Ishikawa (cell line): ENCODE measurements around the gene SYNE1.

ENCODE experiments used
- CEBPB ChIP-seq: IDR thresholded peaks from 2 replicates; pipeline ENCODE4 v1.6.1; 2012
- CREB1 ChIP-seq: IDR thresholded peaks from 2 replicates; pipeline ENCODE4 v1.6.1; 2012; ENCODE audit warnings: low read depth
- EGR1 ChIP-seq: IDR thresholded peaks from 2 replicates; pipeline ENCODE4 v1.6.1; 2012
- EP300 ChIP-seq: IDR thresholded peaks from 2 replicates; pipeline ENCODE4 v1.6.1; 2012; ENCODE audit warnings: borderline replicate concordance
- FOXM1 ChIP-seq: IDR thresholded peaks from 2 replicates; pipeline ENCODE4 v1.6.1; 2012; ENCODE audit warnings: low read depth, borderline replicate concordance
- MAX ChIP-seq: IDR thresholded peaks from 2 replicates; pipeline ENCODE4 v1.6.1; 2012
- NFIC ChIP-seq: IDR thresholded peaks from 2 replicates; pipeline ENCODE4 v1.6.1; 2012
- RAD21 ChIP-seq: IDR thresholded peaks from 2 replicates; pipeline ENCODE4 v1.6.1; 2012; ENCODE audit warnings: low read depth
- REST ChIP-seq: IDR thresholded peaks from 2 replicates; pipeline ENCODE4 v1.6.1; 2012; ENCODE audit warnings: low read depth, mild to moderate bottlenecking
- TAF1 ChIP-seq: IDR thresholded peaks from 2 replicates; pipeline ENCODE4 v1.6.1; 2012; ENCODE audit warnings: low read depth, mild to moderate bottlenecking
- TCF12 ChIP-seq: IDR thresholded peaks from 2 replicates; pipeline ENCODE4 v1.6.1; 2012; ENCODE audit warnings: low read depth
- TEAD4 ChIP-seq: IDR thresholded peaks from 2 replicates; pipeline ENCODE4 v1.6.1; 2012
- USF1 ChIP-seq: IDR thresholded peaks from 2 replicates; pipeline ENCODE4 v1.6.1; 2012
- YY1 ChIP-seq: IDR thresholded peaks from 2 replicates; pipeline ENCODE4 v1.6.1; 2012; ENCODE audit warnings: low read depth
- ZBTB7A ChIP-seq: IDR thresholded peaks from 2 replicates; pipeline ENCODE4 v1.6.1; 2012; ENCODE audit warnings: low read depth

SYNE1 gene

GRCh38 chr6:152123076-152123475, 514.1 kb downstream of the SYNE1 start:
- TF ChIP-seq FOXM1 (no peak), TCF12 (no peak), TAF1 (no peak), ZBTB7A (no peak), NFIC (no peak), USF1 (no peak), CREB1 (no peak), EP300 (no peak), EGR1 (no peak), REST (no peak), YY1 (no peak)

- TF ChIP-seq CREB1, result no peak
- no peak for TF ChIP-seq EP300
- no peak for TF ChIP-seq YY1
- no peak for TF ChIP-seq USF1
- TF ChIP-seq REST, result no peak
- no peak for TF ChIP-seq NFIC
These were observed 514.7 kb downstream of the SYNE1 start for GRCh38 chr6:152122434-152122833.

GRCh38 chr6:152121910-152122309, 515.3 kb downstream of the SYNE1 start:
- no peak for TF ChIP-seq CEBPB
- TF ChIP-seq FOXM1, result no peak
- TF ChIP-seq YY1, result no peak

- TF ChIP-seq TEAD4, result no peak
- no peak for TF ChIP-seq CREB1
- TF ChIP-seq EGR1, result no peak
- no peak for TF ChIP-seq RAD21
- TF ChIP-seq FOXM1, result no peak
- no peak for TF ChIP-seq ZBTB7A
- no peak for TF ChIP-seq EP300
- TF ChIP-seq TCF12, result no peak
- TF ChIP-seq MAX, result no peak
- no peak for TF ChIP-seq TAF1
- no peak for TF ChIP-seq REST
- TF ChIP-seq YY1, result no peak
- no peak for TF ChIP-seq USF1
- no peak for TF ChIP-seq CEBPB
- TF ChIP-seq NFIC, result no peak
These were observed 517.3 kb downstream of the SYNE1 start for GRCh38 chr6:152119831-152120230.

- TF ChIP-seq EP300 (no peak), EGR1 (no peak)
These were observed 518.5 kb downstream of the SYNE1 start for GRCh38 chr6:152118678-152119077.
